GM21786 (cell line): ENCODE data around the gene CLDN15.
"Not testable (repeated sequence)": the region's sequence is repeated elsewhere in the genome, so short reads cannot be mapped to it uniquely, and the experiment has no call there.

Source experiments
- ATAC-seq: cut with Tn5 transposase; IDR thresholded peaks from one replicate; pipeline ENCODE4 v1.9.1; 2021; ENCODE audit not compliant: unreplicated experiment

CLDN15 gene

DNA sequence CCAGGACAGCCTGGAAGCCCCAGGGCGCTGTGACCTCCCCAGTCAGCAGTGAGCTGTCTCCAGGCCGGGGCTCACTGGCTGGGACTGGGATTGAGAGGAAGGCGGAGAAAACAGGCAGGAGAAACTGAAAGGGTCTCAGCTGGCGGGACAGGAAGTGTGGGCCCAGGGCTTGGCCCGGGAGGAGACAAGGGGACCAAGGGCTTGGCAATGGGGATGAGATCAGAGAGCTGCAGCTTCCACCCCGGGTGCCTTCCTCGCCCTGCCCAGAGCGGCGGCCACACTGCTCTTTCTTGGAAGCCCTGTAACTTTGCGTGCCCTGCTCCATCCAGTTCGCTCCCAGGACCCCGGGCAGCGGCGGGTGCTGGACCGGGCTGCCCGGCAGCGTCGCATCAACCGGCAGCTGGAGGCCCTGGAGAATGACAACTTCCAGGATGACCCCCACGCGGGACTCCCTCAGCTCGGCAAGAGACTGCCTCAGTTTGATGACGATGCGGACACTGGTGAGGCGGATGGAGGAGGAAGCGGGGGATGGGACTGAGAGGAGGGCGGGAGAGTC is 15.2 kb downstream of the CLDN15 start:
- no peak for ATAC-seq

GRCh38 chr7:101220295-101220694 is 17.3 kb downstream of the CLDN15 start:
- ATAC-seq: no peak

DNA sequence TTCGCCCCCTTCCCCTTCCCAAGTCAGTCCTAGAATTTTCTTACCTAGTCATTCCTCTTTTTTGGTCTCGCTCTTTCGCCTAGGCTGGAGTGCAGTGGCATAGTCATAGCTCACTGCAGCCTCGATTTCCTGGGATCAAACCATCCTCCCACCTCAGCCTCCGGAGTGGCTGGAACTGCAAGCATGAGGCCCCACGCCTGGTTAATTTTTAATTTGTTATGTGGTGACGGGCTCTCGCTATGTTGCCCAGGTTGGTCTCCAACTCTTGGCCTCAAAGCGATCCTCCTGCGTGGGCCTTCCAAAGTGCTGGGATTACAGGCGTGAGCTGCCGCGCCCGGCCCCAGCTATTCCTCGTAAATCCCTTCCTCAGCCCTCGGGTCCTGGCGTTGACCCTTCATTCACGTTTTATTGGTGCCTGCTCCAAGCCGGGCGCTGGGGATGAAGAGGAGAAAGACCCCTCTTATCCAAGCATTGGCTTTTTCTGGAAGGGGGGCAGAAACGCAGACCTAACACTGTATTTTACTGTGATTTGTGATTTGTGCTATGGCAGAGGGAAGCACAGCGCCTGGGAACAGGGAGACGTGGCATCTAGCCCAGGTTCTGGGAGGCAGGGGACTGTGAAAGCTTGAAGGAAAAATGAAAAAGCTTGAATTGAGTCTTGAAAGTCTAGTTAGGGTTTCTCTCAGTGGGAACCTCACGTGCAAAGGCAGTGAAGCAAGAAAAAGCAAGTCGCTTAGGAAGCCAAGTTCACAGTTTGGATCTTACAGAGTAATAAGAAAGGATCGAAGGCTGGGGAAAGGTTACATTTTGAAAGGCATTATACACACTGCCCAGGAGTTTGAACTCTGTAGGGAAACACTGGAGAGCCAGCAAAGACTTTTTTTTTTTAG is 19.1 kb downstream of the CLDN15 start:
- peak; percentile 24 for ATAC-seq

DNA sequence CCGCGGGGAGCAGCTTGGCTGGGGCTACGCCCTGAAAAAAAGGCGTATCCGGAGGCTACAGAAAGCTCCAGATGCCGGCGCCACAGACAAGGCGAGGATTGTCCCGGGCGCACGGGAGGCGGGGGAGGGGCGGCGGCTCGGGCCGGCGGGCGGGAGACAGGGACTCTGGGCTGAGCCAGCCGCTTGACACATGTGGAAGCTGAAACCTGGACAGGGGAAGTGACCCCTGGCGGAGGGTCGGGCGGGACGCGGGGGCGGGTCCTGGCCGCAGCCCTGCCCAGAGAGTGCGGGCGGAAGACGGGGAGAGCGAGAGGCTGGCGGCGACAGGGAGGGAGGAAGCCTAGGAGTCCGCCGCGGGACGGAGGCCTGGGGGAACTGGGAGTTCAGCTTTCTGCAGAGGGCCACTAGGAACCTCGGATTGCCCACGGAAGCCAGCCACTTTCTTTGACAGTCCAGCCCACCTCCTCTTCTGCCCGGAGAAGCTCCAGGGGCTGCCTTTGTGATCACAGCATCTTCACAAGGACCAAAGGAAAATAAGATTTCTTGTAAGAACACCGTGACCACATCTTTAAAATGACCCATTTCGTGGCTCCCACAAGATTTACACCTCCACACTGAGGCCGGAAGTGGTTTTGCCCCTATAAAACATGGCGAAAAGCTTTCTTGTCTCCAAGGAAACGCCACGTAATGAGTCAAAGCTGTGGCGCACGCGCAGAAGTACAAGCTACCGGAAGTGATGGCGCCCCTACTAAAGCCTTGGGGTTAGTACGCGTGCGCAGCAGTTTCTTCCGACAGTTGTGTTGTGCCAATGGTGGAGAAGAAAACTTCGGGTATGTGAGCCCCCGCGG is 20.0 kb downstream of the CLDN15 start, which contains the start of the genes PLOD3 and ZNHIT1:
PLOD3 (minus strand) TSS at position 194 of the 848 bp plus-strand sequence. CDS start 307 bp downstream, outside the sequence.
ZNHIT1 (plus strand) TSS at position 778 of the 848 bp plus-strand sequence; CDS start at position 809, 31 bp downstream.
- peak; percentile 64 for ATAC-seq

- peak; percentile 22 for ATAC-seq
These were observed 20.7 kb downstream of the CLDN15 start for GRCh38 chr7:101216860-101217387.

GRCh38 chr7:101216001-101216859 is 21.4 kb downstream of the CLDN15 start:
- ATAC-seq: no peak

DNA sequence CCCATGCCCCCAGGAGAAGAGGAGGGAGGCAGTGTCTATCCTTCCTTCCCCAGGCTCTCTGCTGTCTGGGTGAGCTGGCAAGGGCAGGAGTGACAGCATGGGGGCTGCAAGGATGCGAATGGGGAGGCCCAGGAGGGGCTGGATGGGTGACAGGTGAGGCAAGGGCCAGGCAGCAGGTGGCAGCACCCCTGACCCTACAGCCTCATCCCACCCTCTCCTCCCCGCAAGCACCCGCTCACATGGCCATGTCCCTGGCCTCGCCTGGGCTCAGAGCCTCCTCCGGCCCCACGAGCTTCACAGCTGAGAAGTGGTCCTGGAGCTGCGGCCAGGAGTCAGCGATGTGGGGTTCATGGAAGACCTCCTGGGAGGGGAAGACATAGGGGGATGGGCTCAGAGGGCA is 25.6 kb downstream of the CLDN15 start:
- ATAC-seq: no peak

- no peak for ATAC-seq
These were observed 26.1 kb downstream of the CLDN15 start for GRCh38 chr7:101211501-101211900.

GRCh38 chr7:101210143-101210542 is 27.5 kb downstream of the CLDN15 start:
- ATAC-seq: no peak

DNA sequence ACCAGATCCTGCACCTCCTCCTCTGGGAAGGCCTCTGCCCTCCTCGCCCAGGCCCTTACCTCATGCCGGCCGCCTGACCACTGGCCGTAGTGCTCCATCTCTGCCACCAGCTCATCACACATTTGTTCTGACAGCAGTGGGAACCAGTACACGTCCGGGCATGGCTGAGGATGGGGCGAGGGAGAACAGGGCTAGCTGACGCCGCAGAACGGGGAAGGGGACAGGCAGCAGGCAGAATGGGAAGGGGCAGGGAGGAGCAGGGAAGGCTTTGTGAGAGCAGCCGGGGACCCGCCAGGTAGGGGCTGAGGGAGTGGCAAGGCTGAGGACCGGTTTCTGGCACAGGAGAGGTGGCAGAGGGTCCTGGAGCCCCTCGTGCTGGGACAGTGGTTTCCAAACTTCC is 28.8 kb downstream of the CLDN15 start:
- ATAC-seq: no peak

DNA sequence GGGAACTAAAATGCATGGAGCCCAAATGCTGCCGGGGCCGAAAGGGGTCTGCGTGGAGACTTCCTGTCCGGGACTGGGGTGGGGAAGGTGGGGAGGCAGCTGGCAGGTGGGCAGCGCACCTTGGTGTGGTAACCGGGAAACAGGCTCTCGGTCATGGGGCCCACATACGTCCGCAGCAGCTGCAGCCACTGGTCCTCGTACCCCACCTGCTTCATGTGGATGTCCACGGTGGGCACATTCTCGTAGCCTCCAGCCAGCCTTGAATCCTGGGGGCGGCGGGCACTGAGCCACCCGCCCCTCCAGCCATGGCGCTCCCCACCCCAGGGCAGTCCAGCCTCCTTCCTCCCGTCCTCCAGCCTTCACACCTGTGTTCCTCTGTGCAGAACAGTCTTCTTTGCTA is 30.1 kb downstream of the CLDN15 start:
- no peak for ATAC-seq

GRCh38 chr7:101206665-101207042 is 30.9 kb downstream of the CLDN15 start:
- no peak for ATAC-seq

DNA sequence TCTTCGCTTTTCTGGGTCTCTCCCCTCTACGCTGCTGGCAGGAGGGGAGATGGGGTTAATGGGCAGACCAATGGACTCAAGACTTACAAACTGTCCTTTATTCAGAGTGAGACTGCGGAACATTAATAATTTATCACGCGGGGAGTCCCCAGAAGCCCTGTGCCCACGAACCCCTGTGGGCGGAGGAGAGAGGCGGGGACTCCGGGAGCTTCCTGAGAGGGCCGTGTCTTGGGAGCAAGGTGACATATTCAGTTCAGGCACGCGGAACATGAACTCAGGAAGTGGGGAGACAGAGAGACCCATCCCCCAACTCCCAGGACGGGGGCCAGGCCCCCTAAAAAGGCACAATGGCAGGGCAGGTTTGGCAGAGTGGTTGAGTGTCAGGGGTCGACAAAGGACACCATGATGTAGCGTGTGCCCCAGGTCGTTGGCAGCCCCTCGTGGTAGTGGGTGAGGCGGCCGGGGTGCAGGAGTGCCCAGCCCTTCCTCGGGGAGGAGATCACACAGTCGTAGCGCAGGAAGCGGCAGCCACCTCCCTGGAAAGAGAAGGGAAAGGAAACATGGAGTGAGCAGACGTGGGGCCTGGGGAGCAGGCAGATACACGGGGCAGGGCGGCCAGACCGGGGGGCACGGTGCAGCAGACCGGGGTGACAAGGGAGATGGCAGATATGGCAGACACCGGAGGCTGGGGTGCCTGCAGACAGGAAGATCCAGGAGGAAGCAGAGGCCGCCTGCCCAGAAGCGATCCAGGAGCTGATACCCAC is 31.5 kb downstream of the CLDN15 start:
- no peak for ATAC-seq

- not testable (repeated sequence) for ATAC-seq
These were observed 33.6 kb downstream of the CLDN15 start for GRCh38 chr7:101203740-101204738.

- no peak for ATAC-seq
These were observed 35.0 kb downstream of the CLDN15 start for GRCh38 chr7:101202603-101202918.

GRCh38 chr7:101201695-101202602 is 35.7 kb downstream of the CLDN15 start:
- ATAC-seq: no peak

DNA sequence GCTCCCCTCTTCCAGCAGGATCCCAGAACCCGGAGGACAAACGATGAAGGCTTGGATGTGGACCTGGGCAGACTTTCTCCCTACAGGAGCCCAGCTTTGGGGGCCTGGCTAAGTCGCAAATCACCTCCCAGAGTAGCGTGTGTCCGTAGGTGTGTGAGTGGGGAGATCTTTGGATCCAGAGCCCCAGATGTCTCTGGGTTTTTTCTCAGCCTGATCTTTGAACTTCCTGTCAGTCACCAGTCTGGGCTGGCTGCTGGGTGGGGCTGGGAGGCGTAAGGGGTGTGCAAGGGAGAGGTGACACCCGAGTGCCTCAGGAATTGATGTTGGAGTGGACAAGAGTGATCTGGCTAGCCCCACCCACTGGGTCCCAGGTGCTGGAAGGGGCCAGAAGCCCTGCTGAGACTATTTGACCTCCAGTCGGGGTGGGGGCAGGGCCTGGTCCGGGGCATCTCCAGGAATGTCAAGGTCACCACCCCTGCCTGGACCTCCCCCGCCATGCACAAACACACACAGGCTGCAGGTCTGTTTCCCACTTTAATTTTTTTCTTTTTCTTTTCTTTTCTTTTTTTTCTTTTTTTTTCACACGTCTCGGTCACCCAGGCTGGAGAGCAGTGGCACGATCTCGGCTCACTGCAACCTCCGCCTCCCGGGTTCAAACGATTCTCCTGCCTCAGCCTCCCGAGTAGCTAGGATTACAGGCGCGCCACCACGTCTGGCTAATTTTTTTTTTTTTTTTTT is 36.6 kb downstream of the CLDN15 start, which contains the start of gene MOGAT3:
MOGAT3 (minus strand) TSS at position 175 of the 738 bp plus-strand sequence. CDS start 182 bp downstream, outside the sequence.
- no peak for ATAC-seq
